A549 treated with RU486 at 1 μM for 4 hours (cell line): ENCODE results near the gene PRICKLE3. TPM values are rescaled to one million over a fixed set of nuclear protein-coding genes. Genes with fewer than 3 reads are reported as not detected.

Experiments
- total RNA-seq: library from RNA; stranded (reverse); fragments of 200-300 nt; extraction: Qiagen RNA extraction; gene quantifications from 5 replicates; pipeline ENCODE4 v1.2.3, GENCODE V29; 2022; ENCODE audit warnings: low read depth

PRICKLE3 gene
- 16.1 to 21.8 TPM (median 19.4 TPM) in 5 replicates for total RNA-seq

GRCh38 chrX:49186125-49187027 lies at the start of gene PRICKLE3:
TSS of gene PRICKLE3 (minus strand) at chrX:49186373. CDS start at chrX:49186297, 76 bp downstream.

GRCh38 chrX:49233176-49233575 lies 47.0 kb upstream of the PRICKLE3 start, which contains the start of gene CACNA1F:
TSS of gene CACNA1F (minus strand) at chrX:49233340. CDS start at chrX:49233309, 31 bp downstream.

GRCh38 chrX:49199906-49200771 lies 14.0 kb upstream of the PRICKLE3 start, which contains the start of gene SYP:
TSS of gene SYP (minus strand) at chrX:49200193. CDS start at chrX:49200186, 7 bp downstream.

GRCh38 chrX:49171752-49172279 lies 14.4 kb downstream of the PRICKLE3 start, which contains the start of gene PLP2:
TSS of gene PLP2 (plus strand) at chrX:49171898. CDS start at chrX:49172001, 103 bp downstream.

GRCh38 chrX:49162620-49163019 lies 23.6 kb downstream of the PRICKLE3 start, which contains the start of gene MAGIX:
TSS of gene MAGIX (plus strand) at chrX:49162758. CDS start at chrX:49162890, 132 bp downstream.

Other genes with a start within 250 kb of the PRICKLE3 start
- 58.3 to 67.8 TPM (median 63.7 TPM) in 5 replicates for gene OTUD5, start 228.8 kb downstream of the PRICKLE3 start, total RNA-seq
- gene KCND1, start 214.5 kb downstream of the PRICKLE3 start, total RNA-seq = 0.77 to 1.4 TPM (median 1.2 TPM) in 5 replicates
- gene GRIPAP1, start 184.1 kb downstream of the PRICKLE3 start, total RNA-seq = 18.1 to 22.8 TPM (median 21.3 TPM) in 5 replicates
- 47.1 to 58.0 TPM (median 56.5 TPM) in 5 replicates for gene TFE3, start 143.0 kb downstream of the PRICKLE3 start, total RNA-seq
- 2.8 to 4.2 TPM (median 3.6 TPM) in 5 replicates for gene CCDC120, start 127.4 kb downstream of the PRICKLE3 start, total RNA-seq
- gene PRAF2, start 112.4 kb downstream of the PRICKLE3 start, total RNA-seq = 36.7 to 46.1 TPM (median 43.4 TPM) in 5 replicates
- 50.4 to 59.4 TPM (median 54.7 TPM) in 5 replicates for gene WDR45, start 106.5 kb downstream of the PRICKLE3 start, total RNA-seq
- gene GPKOW, start 62.6 kb downstream of the PRICKLE3 start, total RNA-seq = 20.1 to 25.5 TPM (median 23.8 TPM) in 5 replicates
- 1.7 to 3.4 TPM (median 2.5 TPM) in 5 replicates for gene MAGIX, start 23.6 kb downstream of the PRICKLE3 start, total RNA-seq
- 315 to 481 TPM (median 431 TPM) in 5 replicates for gene PLP2, start 14.5 kb downstream of the PRICKLE3 start, total RNA-seq
- 2.2 to 3.3 TPM (median 2.8 TPM) in 5 replicates for gene SYP, start 13.8 kb upstream of the PRICKLE3 start, total RNA-seq
- gene CACNA1F, start 47.0 kb upstream of the PRICKLE3 start, total RNA-seq = not detected in 5 replicates
- 12.2 to 15.8 TPM (median 14.2 TPM) in 5 replicates for gene CCDC22, start 49.1 kb upstream of the PRICKLE3 start, total RNA-seq
- gene FOXP3, start 78.3 kb upstream of the PRICKLE3 start, total RNA-seq = 0.06 to 0.33 TPM (median 0.10 TPM) in 5 replicates
- 2.2 to 3.3 TPM (median 2.3 TPM) in 5 replicates for gene PPP1R3F, start 83.4 kb upstream of the PRICKLE3 start, total RNA-seq
- gene GAGE10, start 117.3 kb upstream of the PRICKLE3 start, total RNA-seq = not detected in 5 replicates
- gene GAGE12J, start 135.7 kb upstream of the PRICKLE3 start, total RNA-seq = not detected in 5 replicates
- gene GAGE13, start 145.2 kb upstream of the PRICKLE3 start, total RNA-seq = not detected in 5 replicates